BLaER1 treated with 17β-estradiol and CSF1 and Interleukin-3, amounts not matched to agents 10 nM and 100 nM (cell line): ENCODE data around the gene CORO2A.
"Not testable (repeated sequence)": the region's sequence is repeated elsewhere in the genome, so short reads cannot be mapped to it uniquely, and the experiment has no call there.

Experiments
- H3K27ac ChIP-seq, 11 experiments: shearing (Covaris generic); formaldehyde crosslinking; 2 replicates each; pipeline ENCODE4 v1.8.1; 2022
- H3K27me3 ChIP-seq, 11 experiments: shearing (Covaris generic); formaldehyde crosslinking; 2 replicates each; pipeline ENCODE4 v1.8.1; 2022
- H3K36me3 ChIP-seq, 11 experiments: shearing (Covaris generic); formaldehyde crosslinking; 2 replicates each; pipeline ENCODE4 v1.8.1; 2022
- H3K4me1 ChIP-seq, 10 experiments: shearing (Covaris generic); formaldehyde crosslinking; 2 replicates each; pipeline ENCODE4 v1.8.1; 2022
- H3K4me2 ChIP-seq, 11 experiments: shearing (Covaris generic); formaldehyde crosslinking; 2 replicates each; pipeline ENCODE4 v1.8.1; 2022
- H3K4me3 ChIP-seq, 10 experiments: shearing (Covaris generic); formaldehyde crosslinking; 2 replicates each; pipeline ENCODE4 v1.8.1; 2022
- H3K9ac ChIP-seq, 11 experiments: shearing (Covaris generic); formaldehyde crosslinking; 2 replicates each; pipeline ENCODE4 v1.8.1; 2022
- H3K9me3 ChIP-seq, 11 experiments: shearing (Covaris generic); formaldehyde crosslinking; replicated peaks in 1 of 11; 2 replicates each; pipeline ENCODE4 v1.8.1; 2022
- H4K20me1 ChIP-seq, 11 experiments: shearing (Covaris generic); formaldehyde crosslinking; 2 replicates each; pipeline ENCODE4 v1.8.1; 2022
- Cebpa-rat ChIP-seq, 11 experiments: shearing (Covaris generic); IDR thresholded peaks; 2 replicates each; pipeline ENCODE4 v1.8.1; 2022

CORO2A gene

GRCh38 chr9:98092613-98092931 lies 99.9 kb downstream of the CORO2A start:
- no peak for TF ChIP-seq Cebpa-rat (IDR thresholded peaks at IDR 0.05)
- Histone ChIP-seq H3K9me3 (peaks cover 0 to 5% (median 0%) of the 10 kb centered on the region in 11 experiments; a peak in 4 of 22 replicates), H3K36me3 (peaks cover 26 to 90% (median 48%) of the 10 kb centered on the region in 11 experiments), H4K20me1 (peaks cover 0 to 20% (median 0%) of the 10 kb centered on the region in 11 experiments; a peak in 3 of 22 replicates), H3K27ac (no peak overlapping the region), H3K4me3 (no peak overlapping the region), H3K27me3 (no peaks in the 10 kb centered on the region), H3K4me2 (no peak overlapping the region), H3K4me1 (peaks cover 0 to 6% (median under 1%) of the 10 kb centered on the region in 10 experiments; a peak in 7 of 20 replicates), H3K9ac (no peak overlapping the region)

GRCh38 chr9:98091735-98092612 lies 100.5 kb downstream of the CORO2A start:
- peaks cover 0 to 8% (median 0%) of the 10 kb centered on the region in 10 experiments; a peak in 4 of 20 replicates for H3K4me1 ChIP-seq
- TF ChIP-seq Cebpa-rat (IDR thresholded peaks at IDR 0.05), result no peak
- peaks cover 0 to 26% (median 0%) of the 10 kb centered on the region in 11 experiments; a peak in 3 of 22 replicates for H4K20me1 ChIP-seq
- H3K36me3 ChIP-seq, result peaks cover 22 to 90% (median 48%) of the 10 kb centered on the region in 11 experiments
- no peak overlapping the region for H3K9ac ChIP-seq
- H3K27ac ChIP-seq, result no peak overlapping the region
- no peaks in the 10 kb centered on the region for H3K27me3 ChIP-seq
- H3K9me3 ChIP-seq, result peaks cover 0 to 8% (median 0%) of the 10 kb centered on the region in 11 experiments; a peak in 4 of 22 replicates
- no peak overlapping the region for H3K4me2 ChIP-seq
- no peak overlapping the region for H3K4me3 ChIP-seq

GRCh38 chr9:98090674-98091073 lies 101.8 kb downstream of the CORO2A start:
- Histone ChIP-seq H3K36me3 (peaks cover 15 to 90% (median 40%) of the 10 kb centered on the region in 11 experiments), H3K4me1 (peaks cover 0 to 20% (median 10%) of the 10 kb centered on the region in 10 experiments; a peak in 16 of 20 replicates), H4K20me1 (peaks cover 0 to 34% (median 0%) of the 10 kb centered on the region in 11 experiments; a peak in 4 of 22 replicates)
- not testable (repeated sequence) for H3K4me2 ChIP-seq, H3K27me3 ChIP-seq, H3K9me3 ChIP-seq, H3K27ac ChIP-seq, H3K9ac ChIP-seq, H3K4me3 ChIP-seq

- Histone ChIP-seq H3K4me2 (peak overlapping the region in 4 of 11 experiments; percentile 13 to 29 (median 18); a peak in 5 of 22 replicates), H3K9me3 (peaks cover 0 to 8% (median 0%) of the 10 kb centered on the region in 11 experiments; a peak in 4 of 22 replicates), H3K4me1 (peaks cover 11 to 27% (median 17%) of the 10 kb centered on the region in 10 experiments), H3K27ac (no peak overlapping the region), H4K20me1 (peaks cover 0 to 42% (median 0%) of the 10 kb centered on the region in 11 experiments; a peak in 4 of 22 replicates), H3K27me3 (no peaks in the 10 kb centered on the region), H3K36me3 (peaks cover 27 to 88% (median 41%) of the 10 kb centered on the region in 11 experiments), H3K9ac (no peak overlapping the region), H3K4me3 (no peak overlapping the region)
- TF ChIP-seq Cebpa-rat (IDR thresholded peaks at IDR 0.05), result no peak
Measured at GRCh38 chr9:98087420-98088354, 104.8 kb downstream of the CORO2A start.

GRCh38 chr9:98086461-98086860 lies 106.0 kb downstream of the CORO2A start:
- peak overlapping the region in 1 of 11 experiments; percentile 21; a peak in 1 of 22 replicates for H3K9ac ChIP-seq
- H3K9me3 ChIP-seq, result peaks cover 0 to 8% (median 0%) of the 10 kb centered on the region in 11 experiments; a peak in 4 of 22 replicates
- H3K36me3 ChIP-seq, result peaks cover 39 to 89% (median 53%) of the 10 kb centered on the region in 11 experiments
- H3K4me3 ChIP-seq, result no peak overlapping the region
- no peak overlapping the region; a peak in 1 of 22 replicates for H3K27ac ChIP-seq
- H3K27me3 ChIP-seq, result no peaks in the 10 kb centered on the region
- no peak for TF ChIP-seq Cebpa-rat (IDR thresholded peaks at IDR 0.05)
- H3K4me1 ChIP-seq, result peaks cover 15 to 28% (median 21%) of the 10 kb centered on the region in 10 experiments
- peak overlapping the region in 8 of 11 experiments; percentile 4 to 66 (median 46); a peak in 12 of 22 replicates for H3K4me2 ChIP-seq
- H4K20me1 ChIP-seq, result peaks cover 0 to 48% (median 0%) of the 10 kb centered on the region in 11 experiments; a peak in 4 of 22 replicates

GRCh38 chr9:98085944-98086343 lies 106.5 kb downstream of the CORO2A start:
- Histone ChIP-seq H3K9ac (peak overlapping the region in 2 of 11 experiments; percentile 21 to 33; a peak in 1 of 22 replicates), H3K4me2 (peak overlapping the region in 8 of 11 experiments; percentile 4 to 66 (median 46); a peak in 14 of 22 replicates), H3K4me1 (peaks cover 15 to 33% (median 25%) of the 10 kb centered on the region in 10 experiments), H3K27ac (no peak overlapping the region), H3K36me3 (peaks cover 44 to 90% (median 58%) of the 10 kb centered on the region in 11 experiments), H3K27me3 (no peaks in the 10 kb centered on the region), H3K4me3 (no peak overlapping the region), H3K9me3 (peaks cover 0 to 8% (median 0%) of the 10 kb centered on the region in 11 experiments; a peak in 4 of 22 replicates), H4K20me1 (peaks cover 0 to 53% (median 0%) of the 10 kb centered on the region in 11 experiments; a peak in 5 of 22 replicates)
- TF ChIP-seq Cebpa-rat (IDR thresholded peaks at IDR 0.05), result no peak

- no peak for TF ChIP-seq Cebpa-rat (IDR thresholded peaks at IDR 0.05)
- H3K27me3 ChIP-seq, result no peaks in the 10 kb centered on the region
- peaks cover 0 to 8% (median 0%) of the 10 kb centered on the region in 11 experiments; a peak in 4 of 22 replicates for H3K9me3 ChIP-seq
- no peak overlapping the region for H3K27ac ChIP-seq
- no peak overlapping the region for H3K9ac ChIP-seq
- H3K4me3 ChIP-seq, result no peak overlapping the region
- H3K4me1 ChIP-seq, result peaks cover 15 to 39% (median 26%) of the 10 kb centered on the region in 10 experiments
- peaks cover 53 to 90% (median 67%) of the 10 kb centered on the region in 11 experiments for H3K36me3 ChIP-seq
- H4K20me1 ChIP-seq, result peaks cover 0 to 58% (median 0%) of the 10 kb centered on the region in 11 experiments; a peak in 6 of 22 replicates
- no peak overlapping the region for H3K4me2 ChIP-seq
Measured at GRCh38 chr9:98085058-98085457, 107.4 kb downstream of the CORO2A start.

GRCh38 chr9:98084396-98084795 lies 108.0 kb downstream of the CORO2A start:
- Histone ChIP-seq H3K9me3 (peaks cover 0 to 8% (median 0%) of the 10 kb centered on the region in 11 experiments; a peak in 4 of 22 replicates), H3K9ac (no peak overlapping the region), H3K27ac (no peak overlapping the region), H3K4me1 (peaks cover 15 to 39% (median 26%) of the 10 kb centered on the region in 10 experiments), H3K27me3 (no peaks in the 10 kb centered on the region), H4K20me1 (peaks cover 0 to 58% (median 3%) of the 10 kb centered on the region in 11 experiments; a peak in 7 of 22 replicates), H3K4me3 (no peak overlapping the region), H3K36me3 (peaks cover 60 to 92% (median 74%) of the 10 kb centered on the region in 11 experiments), H3K4me2 (no peak overlapping the region)
- TF ChIP-seq Cebpa-rat (IDR thresholded peaks at IDR 0.05), result no peak
